Mesothelial cell of epicardium (in vitro differentiated cells): Measurements from ENCODE around the gene SLC23A1. TPM values are rescaled to one million over a fixed set of nuclear protein-coding genes. Genes with fewer than 3 reads are reported as not detected.
A peak's percentile ranks its signal among the peaks of the same experiment; 100 is the strongest.

Experiments used
- DNase-seq, 2 experiments: peaks; one replicate each; pipeline ENCODE4 v3.0.0; 2021; ENCODE audit warnings: low spot score in 2 of 2; ENCODE audit not compliant: unreplicated experiment in 2 of 2
- H3K27ac Mint-ChIP-seq: 2 replicates; pipeline ENCODE4 v1.8.0; 2021; ENCODE audit warnings: mixed read lengths
- H3K27me3 Mint-ChIP-seq: 2 replicates; pipeline ENCODE4 v1.8.0; 2021; ENCODE audit warnings: low read depth, mixed read lengths
- H3K36me3 Mint-ChIP-seq: 2 replicates; pipeline ENCODE4 v1.8.0; 2021; ENCODE audit warnings: mixed read lengths
- H3K4me1 Mint-ChIP-seq: 2 replicates; pipeline ENCODE4 v1.8.0; 2021; ENCODE audit warnings: mixed read lengths
- H3K4me3 Mint-ChIP-seq: 2 replicates; pipeline ENCODE4 v1.8.0; 2021; ENCODE audit warnings: mild to moderate bottlenecking, moderate library complexity, mixed read lengths
- H3K9me3 Mint-ChIP-seq: 2 replicates; pipeline ENCODE4 v1.8.0; 2021; ENCODE audit warnings: mixed read lengths
- total RNA-seq: library from RNA; stranded (reverse); gene quantifications from 3 replicates; pipeline ENCODE4 v1.2.1, GENCODE V29; 2021
- TF ChIP-seq, protein P1 (sequence below): fragments of 200-600 bp; sonication (generic); IDR thresholded peaks from one replicate; pipeline ENCODE4 v1.5.0; 2021; ENCODE audit warnings: antibody characterized with exemption; ENCODE audit not compliant: unreplicated experiment

Gene SLC23A1
- total RNA-seq, 1 donor from 2014 or later: not detected

DNA sequence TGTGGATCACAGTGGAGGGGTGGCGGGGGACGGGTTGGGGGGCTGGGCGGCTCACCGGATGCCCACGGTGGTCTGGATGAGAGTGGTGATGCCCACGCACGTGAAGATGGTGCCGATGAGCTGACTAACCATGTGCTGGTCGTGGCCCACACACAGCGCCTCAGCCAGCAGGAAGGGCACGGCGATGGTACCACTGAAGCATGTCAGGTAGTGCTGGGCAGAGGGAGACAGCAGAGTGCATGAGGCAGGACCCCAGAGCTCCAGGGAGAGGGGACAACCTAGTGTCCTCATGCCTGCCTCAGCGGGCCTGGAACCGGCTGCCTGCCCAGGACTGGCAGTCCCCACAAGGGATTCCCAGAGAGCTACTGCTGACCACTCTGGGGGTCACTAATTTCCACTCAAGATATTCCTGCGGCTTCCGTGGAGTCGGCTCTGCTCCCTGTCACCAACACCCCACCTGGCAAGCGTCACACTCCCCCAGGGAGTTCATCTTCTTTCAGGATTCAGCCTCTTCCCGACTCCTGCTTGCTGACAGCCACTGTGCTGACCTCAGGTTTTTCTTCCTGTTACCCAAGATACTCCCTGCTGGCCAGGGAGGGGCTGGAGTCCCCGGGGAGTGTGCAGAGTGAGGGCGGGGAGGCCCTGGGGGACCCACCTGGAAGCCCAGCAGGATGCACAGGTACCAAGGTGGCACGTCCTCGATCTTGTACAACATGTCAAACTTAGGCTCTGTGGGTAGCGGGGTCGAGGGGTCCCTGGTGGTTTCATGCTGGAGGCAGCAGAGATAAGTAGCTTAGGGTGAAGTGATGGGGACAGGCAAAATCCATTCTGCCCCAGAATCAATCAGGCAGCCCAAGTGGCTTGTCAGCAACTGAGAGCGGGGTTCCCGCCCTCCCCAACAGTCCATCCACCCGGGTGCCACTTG is 998 bp downstream of the SLC23A1 start:
- peaks cover 6% of the 10 kb centered on the region for H3K36me3 Mint-ChIP-seq
- no peak overlapping the region for H3K4me3 Mint-ChIP-seq
- H3K4me1 Mint-ChIP-seq: peaks cover 21% of the 10 kb centered on the region
- TF ChIP-seq, protein P1, sequence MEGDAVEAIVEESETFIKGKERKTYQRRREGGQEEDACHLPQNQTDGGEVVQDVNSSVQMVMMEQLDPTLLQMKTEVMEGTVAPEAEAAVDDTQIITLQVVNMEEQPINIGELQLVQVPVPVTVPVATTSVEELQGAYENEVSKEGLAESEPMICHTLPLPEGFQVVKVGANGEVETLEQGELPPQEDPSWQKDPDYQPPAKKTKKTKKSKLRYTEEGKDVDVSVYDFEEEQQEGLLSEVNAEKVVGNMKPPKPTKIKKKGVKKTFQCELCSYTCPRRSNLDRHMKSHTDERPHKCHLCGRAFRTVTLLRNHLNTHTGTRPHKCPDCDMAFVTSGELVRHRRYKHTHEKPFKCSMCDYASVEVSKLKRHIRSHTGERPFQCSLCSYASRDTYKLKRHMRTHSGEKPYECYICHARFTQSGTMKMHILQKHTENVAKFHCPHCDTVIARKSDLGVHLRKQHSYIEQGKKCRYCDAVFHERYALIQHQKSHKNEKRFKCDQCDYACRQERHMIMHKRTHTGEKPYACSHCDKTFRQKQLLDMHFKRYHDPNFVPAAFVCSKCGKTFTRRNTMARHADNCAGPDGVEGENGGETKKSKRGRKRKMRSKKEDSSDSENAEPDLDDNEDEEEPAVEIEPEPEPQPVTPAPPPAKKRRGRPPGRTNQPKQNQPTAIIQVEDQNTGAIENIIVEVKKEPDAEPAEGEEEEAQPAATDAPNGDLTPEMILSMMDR: no peak
- peaks cover 1% of the 10 kb centered on the region for H3K27me3 Mint-ChIP-seq
- no peak overlapping the region for H3K27ac Mint-ChIP-seq
- DNase-seq: no peak
- no peaks in the 10 kb centered on the region for H3K9me3 Mint-ChIP-seq

DNA sequence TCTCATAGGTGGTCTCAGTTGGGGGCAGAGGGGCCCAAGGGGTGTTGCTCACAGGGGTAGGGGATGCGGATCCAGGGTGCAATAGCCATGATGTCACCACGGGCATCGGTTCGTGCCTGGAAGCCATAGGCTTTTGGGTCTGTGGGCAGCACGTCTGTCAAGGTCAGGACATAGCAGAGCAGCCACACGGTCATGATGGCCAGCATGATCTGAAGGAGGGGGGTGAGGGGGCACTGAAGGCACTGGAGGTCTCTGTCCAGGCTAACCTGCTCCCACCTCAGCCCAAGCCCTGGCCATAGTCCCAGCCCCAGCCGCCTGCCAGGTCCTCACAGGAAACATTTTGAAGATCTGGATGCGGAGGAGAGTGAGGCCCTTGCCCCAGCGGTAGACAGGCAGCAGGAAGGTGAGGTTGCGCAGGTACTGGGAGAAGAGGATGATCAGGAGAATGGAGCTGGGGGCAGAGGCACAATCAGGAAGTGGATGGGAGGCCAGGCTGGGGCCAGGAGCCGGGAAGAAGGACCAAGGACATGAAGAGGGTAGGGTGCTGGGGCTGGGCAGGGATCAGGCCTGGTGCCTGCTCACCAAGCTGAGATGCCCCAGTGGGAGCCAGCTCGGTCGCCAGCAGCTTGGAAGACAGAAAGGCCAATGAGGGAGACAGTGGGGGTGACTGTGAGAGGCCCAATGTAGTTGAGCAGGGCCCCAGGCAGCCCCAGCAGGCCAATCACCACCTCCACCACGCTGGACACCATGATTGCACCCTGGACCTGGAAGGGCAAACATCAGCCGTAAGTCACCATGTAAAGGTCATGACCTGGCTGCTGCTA is 3.3 kb downstream of the SLC23A1 start:
- H3K36me3 Mint-ChIP-seq: peaks cover 10% of the 10 kb centered on the region
- no peak for DNase-seq
- no peaks in the 10 kb centered on the region for H3K27me3 Mint-ChIP-seq
- H3K4me3 Mint-ChIP-seq: no peak overlapping the region
- peaks cover 17% of the 10 kb centered on the region for H3K4me1 Mint-ChIP-seq
- H3K9me3 Mint-ChIP-seq: no peaks in the 10 kb centered on the region
- TF ChIP-seq, protein P1: no peak
- H3K27ac Mint-ChIP-seq: peak overlapping the region; percentile 18

DNA sequence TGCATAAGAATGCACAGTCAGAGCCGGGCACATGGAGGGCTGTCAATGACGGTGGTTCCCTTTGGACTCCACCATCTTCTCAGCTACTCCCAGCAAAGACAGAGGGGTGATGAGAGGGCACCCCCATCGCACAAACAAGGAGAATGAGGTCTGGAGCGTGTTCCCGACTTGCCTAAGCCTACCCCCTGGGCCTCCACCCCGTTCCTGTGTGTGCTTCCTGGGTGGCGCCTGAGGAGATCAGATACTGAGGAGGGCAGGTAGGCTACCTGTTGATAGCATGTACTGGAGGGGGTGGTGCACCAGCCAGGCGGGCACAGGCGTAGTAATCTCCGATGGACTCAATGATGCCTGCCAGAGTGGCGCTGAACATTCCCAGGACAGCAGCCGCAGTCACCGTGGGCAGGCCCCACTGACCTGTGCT is 4.1 kb downstream of the SLC23A1 start:
- DNase-seq: no peak
- TF ChIP-seq, protein P1: no peak
- Mint-ChIP-seq H3K27ac (no peak overlapping the region), H3K27me3 (no peaks in the 10 kb centered on the region), H3K4me1 (peaks cover 11% of the 10 kb centered on the region), H3K36me3 (peaks cover 12% of the 10 kb centered on the region), H3K4me3 (no peak overlapping the region), H3K9me3 (no peaks in the 10 kb centered on the region)

DNA sequence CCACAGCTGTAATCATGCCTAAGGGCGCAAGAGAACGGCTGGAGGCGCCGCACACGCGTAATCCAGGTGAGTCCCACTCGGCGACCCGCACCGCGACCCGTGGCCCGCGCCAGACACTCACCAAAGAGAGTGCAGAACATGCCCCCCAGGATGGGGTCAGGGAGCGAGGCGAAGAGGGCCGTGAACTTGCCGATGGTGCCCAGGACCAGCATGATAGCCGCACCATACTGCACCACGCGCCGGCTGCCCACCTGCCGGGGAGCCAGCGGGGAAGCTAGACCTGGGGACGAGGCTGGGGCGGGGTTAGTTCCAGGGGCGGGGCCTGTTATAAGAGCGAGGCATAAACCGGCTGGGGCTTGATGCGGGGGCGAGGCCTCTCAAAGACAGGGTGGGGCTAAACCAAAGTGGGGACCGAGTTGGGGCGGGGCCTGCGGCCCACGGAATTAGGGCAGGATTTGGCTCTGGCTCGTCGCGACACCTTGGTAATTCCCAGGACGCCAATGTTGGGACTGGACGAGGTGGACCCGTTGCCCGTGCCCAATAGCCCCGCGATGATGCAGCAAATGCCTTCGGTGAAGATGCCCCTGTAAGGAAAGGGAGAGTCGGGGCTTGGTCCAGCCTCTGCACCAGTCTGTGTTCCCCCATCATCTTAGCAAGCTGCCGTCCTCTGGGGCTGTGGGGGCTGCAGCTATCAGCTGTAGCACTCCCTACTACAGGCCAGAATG is 4.8 kb downstream of the SLC23A1 start:
- Mint-ChIP-seq H3K27ac (no peak overlapping the region), H3K4me3 (no peak overlapping the region), H3K4me1 (peaks cover 5% of the 10 kb centered on the region), H3K36me3 (peaks cover 12% of the 10 kb centered on the region), H3K27me3 (no peaks in the 10 kb centered on the region), H3K9me3 (no peaks in the 10 kb centered on the region)
- DNase-seq: no peak
- TF ChIP-seq, protein P1: no peak

DNA sequence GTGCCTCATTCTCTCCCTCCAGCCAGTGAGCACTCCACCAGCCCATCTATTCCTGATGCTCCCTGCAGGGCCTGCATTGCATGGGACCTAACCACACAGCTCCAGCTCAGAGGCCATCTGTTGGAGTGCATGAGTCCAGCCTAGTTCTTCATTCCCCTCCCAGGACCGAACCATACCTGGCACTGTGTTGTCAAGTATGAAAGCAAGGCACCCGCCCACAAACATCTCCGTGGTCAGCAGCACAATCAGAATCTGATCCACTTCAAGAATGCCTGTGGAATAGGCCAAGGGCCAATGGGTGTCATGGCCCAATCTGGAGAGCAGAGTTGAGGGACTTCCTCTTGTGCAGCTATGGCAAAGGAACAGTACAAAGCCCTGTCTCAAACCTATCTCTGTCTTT is 5.9 kb downstream of the SLC23A1 start:
- no peak overlapping the region for H3K4me3 Mint-ChIP-seq
- TF ChIP-seq, protein P1: no peak
- H3K27ac Mint-ChIP-seq: no peak overlapping the region
- peaks cover 15% of the 10 kb centered on the region for H3K36me3 Mint-ChIP-seq
- no peak for DNase-seq
- peaks cover 2% of the 10 kb centered on the region for H3K4me1 Mint-ChIP-seq
- H3K27me3 Mint-ChIP-seq: no peaks in the 10 kb centered on the region
- no peaks in the 10 kb centered on the region for H3K9me3 Mint-ChIP-seq
